ENCODE measurements around the gene BIRC7.

- TF ChIP-seq, protein P1, sequence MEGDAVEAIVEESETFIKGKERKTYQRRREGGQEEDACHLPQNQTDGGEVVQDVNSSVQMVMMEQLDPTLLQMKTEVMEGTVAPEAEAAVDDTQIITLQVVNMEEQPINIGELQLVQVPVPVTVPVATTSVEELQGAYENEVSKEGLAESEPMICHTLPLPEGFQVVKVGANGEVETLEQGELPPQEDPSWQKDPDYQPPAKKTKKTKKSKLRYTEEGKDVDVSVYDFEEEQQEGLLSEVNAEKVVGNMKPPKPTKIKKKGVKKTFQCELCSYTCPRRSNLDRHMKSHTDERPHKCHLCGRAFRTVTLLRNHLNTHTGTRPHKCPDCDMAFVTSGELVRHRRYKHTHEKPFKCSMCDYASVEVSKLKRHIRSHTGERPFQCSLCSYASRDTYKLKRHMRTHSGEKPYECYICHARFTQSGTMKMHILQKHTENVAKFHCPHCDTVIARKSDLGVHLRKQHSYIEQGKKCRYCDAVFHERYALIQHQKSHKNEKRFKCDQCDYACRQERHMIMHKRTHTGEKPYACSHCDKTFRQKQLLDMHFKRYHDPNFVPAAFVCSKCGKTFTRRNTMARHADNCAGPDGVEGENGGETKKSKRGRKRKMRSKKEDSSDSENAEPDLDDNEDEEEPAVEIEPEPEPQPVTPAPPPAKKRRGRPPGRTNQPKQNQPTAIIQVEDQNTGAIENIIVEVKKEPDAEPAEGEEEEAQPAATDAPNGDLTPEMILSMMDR (IDR thresholded peaks at IDR 0.05 in 8 of 11, conservative IDR thresholded peaks at IDR 0.05 in 3 of 11), result no peak
- no peak for TF ChIP-seq POLR2AphosphoS5 (IDR thresholded peaks at IDR 0.05)
Observed at GRCh38 chr20:63238031-63238430, 2.3 kb downstream of the BIRC7 start.
